ENCODE measurements around the gene ETNK2. TPM values are rescaled to one million over a fixed set of nuclear protein-coding genes. Genes with fewer than 3 reads are reported as not detected.

The ETNK2 gene
- total RNA-seq, 4 donors from 2014 or later = 0.35 to 9.7 (median 5.7) TPM; not detected in 1

GRCh38 chr1:204155881-204156280, 4.0 kb upstream of the ETNK2 start:
- Histone ChIP-seq H3K27me3 (no peaks in the 10 kb centered on the region), H3K36me3 (no peaks in the 10 kb centered on the region), H3K9me3 (no peaks in the 10 kb centered on the region), H3K27ac (no peak overlapping the region), H3K4me3 (no peak overlapping the region), H3K4me1 (peaks cover 0 to 14% (median 3%) of the 10 kb centered on the region in 4 donors)
- no peak for TF ChIP-seq POLR2A (IDR thresholded peaks at IDR 0.05)
- TF ChIP-seq, protein P1, sequence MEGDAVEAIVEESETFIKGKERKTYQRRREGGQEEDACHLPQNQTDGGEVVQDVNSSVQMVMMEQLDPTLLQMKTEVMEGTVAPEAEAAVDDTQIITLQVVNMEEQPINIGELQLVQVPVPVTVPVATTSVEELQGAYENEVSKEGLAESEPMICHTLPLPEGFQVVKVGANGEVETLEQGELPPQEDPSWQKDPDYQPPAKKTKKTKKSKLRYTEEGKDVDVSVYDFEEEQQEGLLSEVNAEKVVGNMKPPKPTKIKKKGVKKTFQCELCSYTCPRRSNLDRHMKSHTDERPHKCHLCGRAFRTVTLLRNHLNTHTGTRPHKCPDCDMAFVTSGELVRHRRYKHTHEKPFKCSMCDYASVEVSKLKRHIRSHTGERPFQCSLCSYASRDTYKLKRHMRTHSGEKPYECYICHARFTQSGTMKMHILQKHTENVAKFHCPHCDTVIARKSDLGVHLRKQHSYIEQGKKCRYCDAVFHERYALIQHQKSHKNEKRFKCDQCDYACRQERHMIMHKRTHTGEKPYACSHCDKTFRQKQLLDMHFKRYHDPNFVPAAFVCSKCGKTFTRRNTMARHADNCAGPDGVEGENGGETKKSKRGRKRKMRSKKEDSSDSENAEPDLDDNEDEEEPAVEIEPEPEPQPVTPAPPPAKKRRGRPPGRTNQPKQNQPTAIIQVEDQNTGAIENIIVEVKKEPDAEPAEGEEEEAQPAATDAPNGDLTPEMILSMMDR (IDR thresholded peaks at IDR 0.05) = no peak
- DNase-seq = no peak

- Histone ChIP-seq H3K4me3 (no peak overlapping the region), H3K27ac (no peak overlapping the region), H3K27me3 (no peaks in the 10 kb centered on the region), H3K36me3 (no peaks in the 10 kb centered on the region), H3K9me3 (no peaks in the 10 kb centered on the region), H3K4me1 (peaks cover 0 to 14% (median 3%) of the 10 kb centered on the region in 4 donors)
- TF ChIP-seq, protein P1 (IDR thresholded peaks at IDR 0.05) = no peak
- TF ChIP-seq POLR2A (IDR thresholded peaks at IDR 0.05) = no peak
- DNase-seq = no peak
Measured at GRCh38 chr1:204154568-204155255, 2.9 kb upstream of the ETNK2 start.

- H3K27ac ChIP-seq = no peak overlapping the region
- TF ChIP-seq POLR2A (IDR thresholded peaks at IDR 0.05) = no peak
- TF ChIP-seq, protein P1 (IDR thresholded peaks at IDR 0.05) = no peak
- no peaks in the 10 kb centered on the region for H3K27me3 ChIP-seq
Measured at GRCh38 chr1:204153667-204154066, 1.8 kb upstream of the ETNK2 start.

DNA sequence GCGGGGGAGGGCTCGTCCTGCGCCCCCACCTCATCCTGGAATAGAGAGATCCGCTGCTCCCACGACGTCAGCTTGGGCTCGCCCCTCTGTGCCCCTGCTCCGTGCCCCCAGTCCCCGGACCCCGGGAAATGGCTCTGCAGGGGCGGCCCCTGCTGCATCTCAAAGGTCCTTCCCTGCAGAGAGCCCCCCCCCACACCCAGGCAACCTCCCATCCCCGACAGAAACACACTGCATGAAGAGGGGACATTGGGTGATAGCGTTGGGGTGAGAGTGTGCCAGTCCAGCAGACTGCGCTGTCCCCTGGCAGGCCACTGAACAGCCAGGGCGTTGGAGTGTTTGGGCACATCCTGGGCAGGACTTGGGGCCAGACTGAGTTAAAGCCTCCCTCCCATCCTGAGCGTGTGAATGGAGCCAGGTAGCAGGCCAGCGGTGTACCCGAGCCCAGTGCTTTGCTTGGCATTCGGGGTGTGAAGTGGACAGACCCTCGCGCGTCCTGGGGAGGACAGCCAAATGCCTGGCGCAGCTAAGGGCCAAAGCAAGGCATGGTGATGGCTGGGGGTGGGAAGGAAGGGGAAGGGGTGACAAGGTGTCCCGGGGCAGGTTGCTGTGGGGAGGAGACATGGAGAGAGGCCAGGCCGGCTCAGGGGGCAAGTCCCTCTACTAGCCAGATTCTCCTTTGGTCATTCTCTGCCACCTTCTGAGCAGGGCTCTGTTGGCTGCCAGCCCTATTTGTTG, 633 bp upstream of the ETNK2 start:
- Histone ChIP-seq H3K27me3 (no peaks in the 10 kb centered on the region), H3K4me3 (peak overlapping the region; percentile 51 to 79 (median 68)), H3K4me1 (peaks cover 0 to 14% (median 3%) of the 10 kb centered on the region in 4 donors), H3K9me3 (no peaks in the 10 kb centered on the region), H3K36me3 (no peaks in the 10 kb centered on the region), H3K27ac (peak overlapping the region in 2 of 4 donors; percentile 67 to 70)
- TF ChIP-seq, protein P1 (IDR thresholded peaks at IDR 0.05) = no peak
- TF ChIP-seq POLR2A (IDR thresholded peaks at IDR 0.05) = no peak
- DNase-seq = no peak

More at GRCh38 chr1:204153667-204154066, 1.8 kb upstream of the ETNK2 start:
- H3K36me3 ChIP-seq = no peaks in the 10 kb centered on the region
- H3K9me3 ChIP-seq = no peaks in the 10 kb centered on the region
- H3K4me1 ChIP-seq = peaks cover 0 to 14% (median 3%) of the 10 kb centered on the region in 4 donors
- H3K4me3 ChIP-seq = no peak overlapping the region
- no peak for DNase-seq

DNA sequence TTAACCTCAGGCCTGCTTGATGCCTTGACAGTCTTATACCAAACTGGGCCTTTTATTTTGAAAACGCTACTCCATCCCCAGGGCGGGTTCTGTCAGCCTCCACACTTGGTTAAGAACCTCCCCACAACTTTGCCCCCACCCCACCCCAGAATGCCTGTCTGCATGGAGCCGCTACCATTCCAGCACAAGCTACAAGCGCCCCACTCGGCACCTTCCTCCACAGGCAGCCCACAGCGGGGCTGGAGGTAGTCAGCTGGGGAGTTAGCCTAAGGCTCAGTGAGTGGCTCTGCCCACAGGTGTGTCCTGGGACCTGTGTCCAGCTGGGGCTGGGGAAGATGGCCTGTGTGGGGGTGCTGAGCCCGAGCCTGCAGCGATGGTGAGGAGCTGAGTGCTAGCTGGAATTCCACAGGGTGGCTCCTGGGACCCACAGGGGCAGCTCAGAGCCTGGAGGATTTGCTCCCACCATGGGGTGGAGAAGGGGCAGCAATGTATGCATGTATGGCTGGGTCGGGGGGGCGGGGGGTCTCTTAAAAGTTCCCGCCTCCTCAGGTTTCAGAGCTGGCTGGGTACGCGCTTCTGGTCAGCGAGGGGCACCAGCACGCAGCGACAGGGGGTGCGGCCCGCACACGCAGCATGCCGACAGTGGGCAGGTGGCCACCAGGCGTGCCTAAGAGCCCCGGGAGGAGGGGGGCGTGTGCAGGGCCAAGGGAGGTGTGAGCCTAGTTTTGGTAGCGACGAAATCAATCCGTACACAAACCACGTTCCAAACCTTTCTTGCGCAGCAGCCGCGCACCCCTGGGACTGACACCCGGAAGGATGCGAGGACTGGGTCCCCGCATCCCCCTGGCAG, 917 bp downstream of the ETNK2 start:
- no peaks in the 10 kb centered on the region for H3K36me3 ChIP-seq
- peaks cover 0 to 14% (median 6%) of the 10 kb centered on the region in 4 donors for H3K4me1 ChIP-seq
- no peaks in the 10 kb centered on the region for H3K27me3 ChIP-seq
- no peaks in the 10 kb centered on the region for H3K9me3 ChIP-seq
- DNase-seq = peak in 1 of 3 donors; percentile 48
- peak overlapping the region; percentile 51 to 79 (median 68) for H3K4me3 ChIP-seq
- H3K27ac ChIP-seq = peak overlapping the region; percentile 49 to 70 (median 64)
- TF ChIP-seq, protein P1 (IDR thresholded peaks at IDR 0.05) = no peak
- no peak for TF ChIP-seq POLR2A (IDR thresholded peaks at IDR 0.05)

All from Peyer's patch (tissue), 4 donors.